DOHH2 (cell line): ENCODE results near the gene STX1B.

Experiments used
- CTCF ChIP-seq: fragments of 200-600 bp; sonication (generic); IDR thresholded peaks from one replicate; pipeline ENCODE4 v1.5.1; 2014; ENCODE audit warnings: antibody characterized with exemption, mild to moderate bottlenecking, low read depth, low read length; ENCODE audit not compliant: poor library complexity, severe bottlenecking
- EZH2phosphoT487 ChIP-seq: fragments of 200-600 bp; sonication (generic); IDR thresholded peaks from 2 replicates; pipeline ENCODE4 v1.6.1; 2017; ENCODE audit warnings: borderline replicate concordance, mild to moderate bottlenecking, antibody characterized with exemption, low read length, moderate library complexity, mixed read lengths

GRCh38 chr16:31042866-31043265 is 32.4 kb upstream of the STX1B start:
- TF ChIP-seq CTCF = no peak
- no peak for TF ChIP-seq EZH2phosphoT487
